HG03196 (cell line): ENCODE data around the gene ZNF275.
"Not testable (repeated sequence)": the region's sequence is repeated elsewhere in the genome, so short reads cannot be mapped to it uniquely, and the experiment has no call there.

ENCODE experiments used
- ATAC-seq: cut with Tn5 transposase; IDR thresholded peaks from one replicate; pipeline ENCODE4 v1.9.1; 2021; ENCODE audit not compliant: unreplicated experiment

ZNF275 gene

DNA sequence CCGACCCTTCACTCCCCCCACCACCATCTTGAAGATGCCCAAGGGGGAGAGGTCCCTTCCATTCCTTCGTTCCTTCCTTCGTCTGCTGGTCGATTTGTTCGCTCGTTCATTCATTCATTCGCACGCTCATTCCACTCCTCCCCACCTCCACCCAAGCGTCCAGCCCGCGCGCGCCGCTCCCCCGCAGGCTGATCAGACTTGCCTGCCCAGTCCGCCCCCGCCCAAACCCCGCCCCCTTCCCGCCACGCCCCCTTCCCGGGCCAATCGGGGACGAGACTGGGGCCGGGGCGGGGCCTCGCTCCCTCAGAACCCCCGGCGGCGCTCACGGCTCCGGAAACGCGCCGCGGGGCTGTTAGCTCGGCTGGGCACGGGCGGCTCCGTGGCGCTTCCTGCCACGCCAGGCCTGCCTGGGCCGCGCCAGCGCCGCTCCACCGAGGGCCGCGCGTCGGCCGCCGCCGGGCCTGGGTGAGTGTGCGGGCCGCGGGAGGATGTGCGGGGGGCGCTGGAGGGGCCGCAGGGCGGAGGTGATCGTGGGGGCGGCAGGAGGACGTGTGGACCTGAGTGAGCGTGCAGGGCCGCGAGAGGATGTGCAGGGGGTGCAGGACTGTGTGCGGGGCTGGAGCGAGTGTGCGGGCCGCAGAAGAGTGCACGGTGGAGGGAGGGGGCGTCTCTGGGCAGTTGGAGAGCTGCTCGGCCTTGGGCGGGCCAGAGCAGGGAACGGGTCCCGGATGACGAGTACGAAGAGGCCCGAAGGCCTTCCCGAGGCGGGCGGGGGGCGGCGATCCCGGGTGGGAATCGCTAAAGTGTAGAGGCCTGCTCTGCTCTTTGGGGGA, at the start of gene ZNF275:
ZNF275 (plus strand) TSS at position 333 of the 833 bp plus-strand sequence. CDS start 2,527 bp downstream, outside the sequence.
- ATAC-seq, result peak; percentile 90

DNA sequence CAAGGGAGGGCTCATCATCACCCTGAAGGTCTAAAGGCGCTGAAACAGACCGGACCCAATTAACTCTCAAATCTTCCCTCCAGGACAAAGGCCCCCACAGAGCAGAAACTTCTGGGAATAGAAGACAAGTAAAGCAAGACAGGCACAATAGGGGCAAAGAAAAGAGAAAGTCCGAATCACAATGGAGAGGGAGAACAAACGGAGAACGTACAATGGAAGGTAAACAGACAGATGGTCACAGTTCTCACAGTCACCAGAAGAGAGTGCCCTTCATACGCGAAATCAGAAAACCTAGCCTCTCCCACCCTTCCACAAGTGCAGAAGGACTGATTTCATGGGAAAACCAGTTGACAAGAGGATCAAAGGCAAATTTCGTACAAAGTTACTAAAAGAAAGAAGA, 48.3 kb upstream of the ZNF275 start:
- not testable (repeated sequence) for ATAC-seq

GRCh38 chrX:153288807-153289206, 45.1 kb upstream of the ZNF275 start:
- not testable (repeated sequence) for ATAC-seq

- ATAC-seq, result not testable (repeated sequence)
These were observed 40.4 kb upstream of the ZNF275 start for GRCh38 chrX:153293485-153294071.

- no peak for ATAC-seq
These were observed 36.6 kb upstream of the ZNF275 start for GRCh38 chrX:153297376-153297775.

DNA sequence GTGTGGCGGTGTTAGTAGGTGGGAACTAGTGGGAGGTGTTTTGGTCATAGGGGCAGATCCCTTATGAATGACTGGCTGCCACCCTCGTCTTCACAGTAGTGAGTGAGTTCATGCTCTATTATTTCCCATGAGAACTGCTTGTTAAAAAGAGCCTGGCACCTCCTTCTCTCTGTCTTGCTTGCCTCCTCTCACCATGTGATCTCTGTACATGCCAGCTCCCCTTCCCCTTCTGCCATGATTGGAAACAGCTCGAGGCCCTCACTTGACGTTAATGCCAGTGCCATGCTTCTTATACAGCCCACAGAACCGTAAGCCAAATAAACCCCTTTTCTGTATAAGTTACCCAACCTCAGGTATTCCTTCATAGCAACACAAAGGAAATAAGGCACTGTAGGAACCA, 34.1 kb upstream of the ZNF275 start:
- no peak for ATAC-seq

- ATAC-seq, result no peak
These were observed 32.2 kb upstream of the ZNF275 start for GRCh38 chrX:153301746-153302145.

GRCh38 chrX:153302796-153303195, 31.2 kb upstream of the ZNF275 start:
- no peak for ATAC-seq

DNA sequence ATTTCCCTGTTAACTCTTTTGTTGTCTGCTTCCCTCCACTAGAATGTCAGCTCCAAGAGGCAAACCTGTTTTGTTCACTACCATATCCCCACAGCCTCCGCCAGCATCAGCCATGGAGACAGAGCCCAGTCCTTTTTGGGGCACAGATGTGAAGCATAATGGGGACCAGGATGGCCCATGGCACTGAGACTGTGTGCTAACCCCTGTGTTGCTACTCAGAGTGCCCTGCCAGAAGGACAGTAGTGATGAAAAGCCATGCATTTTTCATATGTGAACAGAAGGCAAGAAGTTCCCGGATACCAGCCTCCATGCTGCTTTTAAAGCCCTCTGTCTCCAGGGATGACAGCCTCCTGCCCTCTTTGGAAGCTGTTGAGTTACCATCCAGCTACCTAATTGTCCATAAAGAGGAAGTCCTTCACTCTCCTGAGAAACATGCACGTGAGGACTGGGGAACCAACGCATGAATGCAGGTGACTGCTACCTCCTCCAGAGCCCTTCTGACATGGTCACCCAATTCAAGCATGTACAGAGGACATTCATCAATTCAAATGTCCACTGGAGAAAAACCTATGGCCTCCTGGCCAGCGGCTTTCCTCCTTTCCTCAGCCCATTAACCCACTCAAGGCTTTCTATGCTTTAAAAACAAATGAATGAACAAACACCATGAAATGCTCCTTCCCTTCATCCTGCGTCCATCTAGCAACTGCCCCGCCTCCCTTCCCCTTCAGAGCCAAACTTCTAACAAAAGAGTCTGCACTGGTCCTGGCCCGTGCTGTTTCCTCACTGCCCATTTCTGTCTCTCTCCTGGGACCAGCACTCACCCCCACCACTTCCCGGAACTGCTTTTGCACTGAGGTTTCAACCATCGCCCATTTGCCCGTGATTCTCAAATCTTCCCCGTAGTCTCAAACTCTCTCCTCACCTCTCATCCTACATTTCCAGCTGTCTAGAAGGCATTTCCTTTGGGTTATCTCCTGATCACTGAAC, 30.4 kb upstream of the ZNF275 start:
- no peak for ATAC-seq

DNA sequence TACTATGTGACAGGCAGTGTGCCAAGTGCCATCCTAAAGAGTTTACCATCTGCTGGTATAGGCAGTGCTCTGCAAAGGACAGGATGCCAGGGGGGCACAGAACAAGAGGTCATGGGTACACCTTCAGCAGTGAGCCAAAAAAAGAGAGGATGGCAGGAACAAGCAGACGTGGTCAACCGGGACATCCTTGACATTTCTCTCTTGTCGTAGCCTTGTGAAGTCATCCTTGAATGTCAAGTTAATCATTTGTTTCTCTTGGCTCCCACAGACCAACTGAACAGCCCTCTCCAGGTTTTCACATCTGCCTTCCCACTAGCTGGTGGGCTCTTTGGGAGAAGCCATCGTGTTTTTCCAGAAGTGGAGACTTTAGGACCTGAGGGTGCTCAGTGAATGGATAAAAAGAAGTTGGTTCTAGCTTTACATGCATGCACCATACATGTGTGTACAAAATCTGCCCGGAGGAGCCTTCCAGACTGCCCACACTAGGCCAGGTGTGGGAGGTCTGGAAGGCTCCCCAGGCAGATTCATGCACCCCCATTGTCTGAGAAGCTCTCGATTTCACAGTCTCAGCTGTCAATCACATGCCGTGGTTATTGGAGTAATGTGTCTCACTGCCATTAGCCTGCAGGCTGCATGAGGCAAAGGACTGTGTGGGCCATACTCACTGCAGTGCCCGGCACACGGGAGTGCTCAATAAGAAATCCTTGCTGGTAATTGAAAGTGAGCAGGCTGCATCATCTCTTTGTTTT, 28.8 kb upstream of the ZNF275 start:
- no peak for ATAC-seq

- ATAC-seq, result no peak
These were observed 28.0 kb upstream of the ZNF275 start for GRCh38 chrX:153305972-153306371.

DNA sequence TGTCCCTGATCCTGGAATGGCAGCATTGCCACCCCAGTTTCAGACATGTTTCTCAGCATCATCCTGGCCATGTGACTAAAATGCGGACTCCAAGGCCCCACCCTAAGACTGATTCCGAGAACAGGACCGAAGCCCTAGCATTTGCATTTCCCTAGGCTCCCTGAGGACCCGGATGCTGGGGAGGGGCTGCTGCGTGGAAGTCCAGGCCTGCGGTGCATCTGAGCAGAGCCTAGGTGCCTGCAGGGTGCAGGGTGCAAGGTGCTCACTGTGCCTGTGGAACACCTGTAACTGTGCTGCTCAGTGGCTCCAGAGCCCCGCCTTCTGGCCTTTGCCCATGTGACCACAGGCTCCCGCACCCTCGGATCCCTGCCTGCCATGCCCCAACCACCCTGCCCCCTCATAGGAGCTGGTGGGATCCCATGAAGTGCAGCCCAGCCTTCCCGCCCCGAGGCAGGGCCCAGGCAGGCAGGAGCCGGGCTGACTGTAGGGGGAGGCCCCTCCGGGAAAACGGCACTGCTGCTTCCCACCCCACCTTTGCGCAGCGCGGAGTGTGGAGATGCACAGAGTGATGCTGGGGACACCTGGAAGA, 27.3 kb upstream of the ZNF275 start:
- no peak for ATAC-seq

- ATAC-seq, result no peak
These were observed 26.4 kb upstream of the ZNF275 start for GRCh38 chrX:153307276-153308178.

DNA sequence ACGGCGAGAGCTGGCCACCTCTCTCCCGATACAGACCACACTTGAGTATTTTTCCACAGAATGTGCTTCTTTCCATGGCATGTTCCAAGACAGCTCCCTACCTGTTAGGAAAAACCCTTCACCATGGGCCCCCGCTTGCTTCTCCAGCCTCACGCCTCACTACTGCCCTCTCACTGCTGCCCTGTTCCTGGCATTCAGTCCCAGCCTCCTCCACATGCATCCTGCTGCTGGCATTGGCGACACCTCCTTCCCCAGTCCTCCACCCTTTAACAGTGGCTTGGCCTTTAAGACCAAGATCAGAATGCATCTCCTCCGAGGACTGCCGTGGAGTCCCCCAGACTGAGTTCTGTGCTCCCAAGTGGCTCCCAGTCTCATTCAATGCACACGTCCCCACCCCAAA, 23.1 kb upstream of the ZNF275 start:
- no peak for ATAC-seq

DNA sequence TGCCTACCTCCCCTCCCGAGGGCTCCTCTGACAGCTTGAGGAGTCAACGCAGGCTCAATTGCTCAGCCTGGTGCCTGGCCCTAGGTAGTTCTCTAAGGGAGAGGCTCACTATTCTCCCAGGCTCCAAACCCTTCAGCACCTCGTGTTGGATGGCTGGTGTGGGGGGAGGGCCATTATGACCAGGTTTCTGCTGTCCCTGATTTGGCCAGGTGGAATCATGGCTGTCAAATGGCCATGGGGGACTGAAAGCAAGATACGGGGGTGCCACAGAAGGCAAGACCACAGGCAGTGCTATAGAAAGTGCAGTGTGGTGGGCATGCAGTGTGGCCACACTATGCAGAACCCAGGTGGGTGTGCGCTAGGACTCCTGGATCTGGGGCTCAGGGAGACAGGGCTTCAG, 21.9 kb upstream of the ZNF275 start:
- no peak for ATAC-seq

DNA sequence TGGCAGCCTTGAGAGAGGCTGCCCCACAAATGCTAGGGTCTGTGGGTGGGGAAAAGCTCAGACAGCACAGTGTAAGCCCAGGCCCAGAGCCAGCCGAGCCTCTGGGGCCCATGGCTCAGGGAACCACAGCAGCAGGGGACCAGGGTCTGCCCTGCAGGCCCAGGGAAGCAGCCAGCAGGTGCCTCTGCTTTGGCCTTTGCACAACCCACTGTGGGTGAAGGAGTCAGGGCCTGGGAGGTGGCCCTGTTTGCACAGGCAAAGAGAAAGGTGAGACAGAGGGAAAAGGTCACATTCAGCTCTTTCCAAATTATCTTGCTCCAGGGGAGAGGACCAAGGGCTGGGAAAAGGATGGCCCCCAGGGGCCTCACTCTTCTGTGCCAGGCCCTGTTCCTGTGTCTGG, 21.1 kb upstream of the ZNF275 start:
- ATAC-seq, result no peak

DNA sequence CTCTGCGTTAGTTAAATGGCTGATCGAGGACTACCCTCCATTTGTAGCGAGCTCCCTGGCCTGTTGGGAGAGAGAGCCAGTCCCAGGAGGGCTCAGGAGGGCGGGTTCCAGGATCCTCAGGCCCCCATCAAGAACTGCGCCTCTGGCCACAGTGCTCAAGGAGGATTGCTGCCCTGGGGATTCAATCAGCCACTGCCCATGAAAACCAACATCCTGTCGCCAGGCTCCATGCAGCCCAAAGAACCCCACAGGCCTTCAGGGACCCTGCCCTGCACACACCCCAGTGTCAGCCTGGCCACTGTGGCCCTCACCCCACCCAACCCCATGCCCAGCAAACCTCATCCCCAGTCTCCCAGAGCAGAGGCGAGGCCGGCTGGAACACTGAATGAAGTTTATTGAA, 16.6 kb upstream of the ZNF275 start:
- no peak for ATAC-seq

DNA sequence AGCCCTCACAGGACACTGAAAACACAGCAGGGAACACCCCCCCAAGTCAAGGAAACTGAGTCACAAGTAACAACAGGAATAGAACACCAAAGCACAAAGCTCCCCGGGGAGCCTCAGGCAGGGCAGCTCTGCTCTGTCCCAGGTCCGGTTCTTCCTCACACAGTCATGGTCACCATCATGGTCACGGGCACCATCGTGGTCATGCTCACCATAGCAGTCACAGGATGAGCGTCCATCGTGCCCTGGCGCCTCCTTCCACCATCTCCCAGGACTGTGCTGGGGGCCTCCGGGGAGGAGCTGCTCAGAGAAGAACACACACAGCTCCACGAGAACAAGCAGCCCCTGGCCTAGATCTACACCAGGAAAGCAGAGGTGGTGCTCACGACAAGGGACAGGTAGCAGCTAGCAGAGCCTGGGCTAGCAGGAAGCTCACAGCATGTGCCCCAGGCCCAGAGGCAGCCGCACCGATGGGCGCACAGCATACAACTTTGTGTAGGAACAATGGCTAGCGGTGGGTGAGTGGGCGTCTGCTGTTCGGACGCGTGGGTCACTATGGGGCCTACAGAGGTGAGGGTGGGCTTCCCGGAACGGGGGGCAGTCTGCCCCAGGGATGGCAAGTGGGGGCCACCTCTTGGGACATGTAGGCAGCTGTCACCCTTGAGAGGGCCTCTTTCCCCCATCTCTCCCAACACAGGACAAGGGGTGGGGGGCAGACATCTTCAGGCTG, 15.8 kb upstream of the ZNF275 start:
- no peak for ATAC-seq

DNA sequence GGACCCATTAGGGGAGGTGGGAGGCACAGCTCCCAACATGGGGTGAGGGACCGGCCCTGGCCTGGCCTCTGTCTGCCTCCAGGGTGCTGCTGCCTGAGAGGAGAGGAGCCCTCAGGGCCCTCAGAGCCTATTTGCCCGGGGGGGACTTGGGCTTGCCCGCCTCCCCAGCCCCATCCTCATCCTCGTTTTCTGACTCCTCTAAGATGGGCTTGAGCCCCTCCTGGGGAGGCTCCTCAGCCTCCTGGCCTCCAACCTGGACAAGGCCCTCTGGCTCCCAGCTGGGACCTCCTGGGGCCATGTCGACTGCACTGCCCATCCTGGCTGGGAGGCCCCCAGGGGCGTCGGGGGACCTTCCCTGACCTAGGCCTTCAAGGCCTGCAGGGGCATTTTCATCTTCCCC, 15.1 kb upstream of the ZNF275 start:
- ATAC-seq, result no peak
